SK-N-SH (cell line): ENCODE results near the gene TTC3. TPM values are rescaled to one million over a fixed set of nuclear protein-coding genes. Genes with fewer than 3 reads are reported as not detected.

ENCODE experiments used
- CTCF ChIA-PET: fragments of 300-600, 350-600 bp; formaldehyde crosslinking; extraction: SDS; loops from one replicate; lab custom pipeline; 2021; lab: Yijun Ruan, JAX
- POLR2A ChIA-PET: fragments of 350-600 bp; sonication (Branson Sonifier 250); formaldehyde crosslinking; extraction: SDS; loops from one replicate; lab custom pipeline; 2020; ENCODE audit warnings: antibody characterized with exemption, inconsistent platforms; lab: Yijun Ruan, JAX
- DNase-seq: peaks from one replicate; pipeline ENCODE4 v3.0.0; 2012
- H2AFZ ChIP-seq: fragments of 200-600 bp; sonication (generic); 2 replicates; pipeline ENCODE4 v1.8.1; 2016; ENCODE audit warnings: antibody characterized with exemption, mild to moderate bottlenecking, low read depth
- H3F3A ChIP-seq: fragments of 200-600 bp; sonication (generic); replicated peaks from 2 replicates; pipeline ENCODE3; 2016; ENCODE audit warnings: antibody characterized with exemption, mild to moderate bottlenecking; ENCODE audit not compliant: insufficient read depth
- H3K27ac ChIP-seq, 2 experiments: fragments of 200-500 bp in 1 of 2; fragments of 200-600 bp in 1 of 2; sonication (Bioruptor generic) in 1 of 2; sonication (generic), shearing (Covaris generic) in 1 of 2; 2 replicates each; pipeline versions ENCODE4 v1.5.1 to v1.6.1; 2014 to 2016; ENCODE audit warnings: low read depth in 2 of 2, inconsistent platforms in 1 of 2, low read length in 1 of 2, mild to moderate bottlenecking in 1 of 2, mixed read lengths in 1 of 2
- H3K27me3 ChIP-seq: fragments of 200-600 bp; sonication (generic), shearing (Covaris generic); 2 replicates; pipeline ENCODE4 v1.6.1; 2016; ENCODE audit warnings: mixed run types; ENCODE audit not compliant: insufficient read depth
- H3K36me3 ChIP-seq, 2 experiments: fragments of 200-500 bp in 1 of 2; fragments of 200-600 bp in 1 of 2; sonication (Bioruptor generic) in 1 of 2; sonication (generic) in 1 of 2; replicated peaks in 1 of 2; 2 replicates each; pipeline versions ENCODE3 to v1.5.1; 2014 to 2016; ENCODE audit warnings: low read length in 1 of 2, mild to moderate bottlenecking in 1 of 2; ENCODE audit not compliant: insufficient read depth in 2 of 2, control insufficient read depth in 1 of 2
- H3K4me1 ChIP-seq, 2 experiments: fragments of 200-500 bp in 1 of 2; fragments of 200-600 bp in 1 of 2; sonication (Bioruptor generic) in 1 of 2; sonication (generic), shearing (Covaris generic) in 1 of 2; 2 replicates each; pipeline versions ENCODE4 v1.5.1 to v1.6.1; 2014 to 2016; ENCODE audit warnings: low read depth in 1 of 2, low read length in 1 of 2, mixed run types in 1 of 2; ENCODE audit not compliant: insufficient read depth in 2 of 2, control insufficient read depth in 1 of 2
- H3K4me2 ChIP-seq: fragments of 200-600 bp; sonication (generic), shearing (Covaris generic); 2 replicates; pipeline ENCODE4 v1.6.1; 2017; ENCODE audit warnings: mixed run types
- H3K4me3 ChIP-seq, 2 experiments: fragments of 200-500 bp in 1 of 2; fragments of 200-600 bp in 1 of 2; sonication (Bioruptor generic) in 1 of 2; sonication (generic), shearing (Covaris generic) in 1 of 2; 2 replicates each; pipeline versions ENCODE4 v1.5.1 to v1.8.1; 2014 to 2016; ENCODE audit warnings: low read depth in 2 of 2, inconsistent platforms in 1 of 2, low read length in 1 of 2, mild to moderate bottlenecking in 1 of 2, mixed read lengths in 1 of 2, moderate library complexity in 1 of 2
- H3K79me2 ChIP-seq: fragments of 200-600 bp; sonication (generic); 2 replicates; pipeline ENCODE4 v1.8.1; 2017; ENCODE audit warnings: mild to moderate bottlenecking; ENCODE audit not compliant: insufficient read depth
- H3K9ac ChIP-seq: fragments of 200-600 bp; sonication (generic); 2 replicates; pipeline ENCODE4 v1.6.1; 2017; ENCODE audit warnings: mixed run types
- H3K9me2 ChIP-seq: fragments of 200-600 bp; sonication (generic); 2 replicates; pipeline ENCODE4 v1.6.1; 2017; ENCODE audit warnings: mixed run types
- H3K9me3 ChIP-seq: fragments of 200-600 bp; sonication (generic); 2 replicates; pipeline ENCODE4 v1.6.1; 2017; ENCODE audit warnings: mixed run types, mild to moderate bottlenecking, moderate library complexity
- H4K20me1 ChIP-seq: fragments of 200-600 bp; sonication (generic); 2 replicates; pipeline ENCODE4 v1.6.1; 2017; ENCODE audit warnings: mild to moderate bottlenecking, mixed run types; ENCODE audit not compliant: insufficient read depth
- EP300 ChIP-seq, 2 experiments: IDR thresholded peaks; 2 replicates each; pipeline versions ENCODE4 v1.4.0 to v1.6.1; 2012; ENCODE audit warnings: borderline replicate concordance in 1 of 2, low read depth in 1 of 2, low read length in 1 of 2
- FOSL2 ChIP-seq: IDR thresholded peaks from 2 replicates; pipeline ENCODE4 v1.4.0; 2012; ENCODE audit warnings: low read depth, mild to moderate bottlenecking, moderate library complexity, borderline replicate concordance
- FOXM1 ChIP-seq: IDR thresholded peaks from 2 replicates; pipeline ENCODE4 v1.4.0; 2012; ENCODE audit warnings: low read depth, mild to moderate bottlenecking
- GABPA ChIP-seq: IDR thresholded peaks from 2 replicates; pipeline ENCODE4 v1.4.0; 2012; ENCODE audit warnings: low read depth, mild to moderate bottlenecking
- JUND ChIP-seq: IDR thresholded peaks from 2 replicates; pipeline ENCODE4 v1.4.0; 2012
- MEF2A ChIP-seq: IDR thresholded peaks from 2 replicates; pipeline ENCODE4 v1.4.0; 2012; ENCODE audit warnings: low read depth, borderline replicate concordance
- MXI1 ChIP-seq: IDR thresholded peaks from 2 replicates; pipeline ENCODE4 v1.6.1; 2012; ENCODE audit warnings: mild to moderate bottlenecking, low read depth, low read length, improper control_type of control experiment
- NRF1 ChIP-seq: IDR thresholded peaks from 2 replicates; pipeline ENCODE4 v1.6.1; 2012; ENCODE audit warnings: low read depth, mild to moderate bottlenecking, low read length
- RCOR1 ChIP-seq: fragments of 150-350 bp; IDR thresholded peaks from 2 replicates; pipeline ENCODE4 v1.6.1; 2017; ENCODE audit warnings: antibody characterized with exemption, low read length
- SIN3A ChIP-seq: IDR thresholded peaks from 2 replicates; pipeline ENCODE4 v1.6.1; 2012; ENCODE audit warnings: low read depth, mild to moderate bottlenecking, low read length, moderate library complexity, borderline replicate concordance
- TCF12 ChIP-seq: IDR thresholded peaks from 2 replicates; pipeline ENCODE4 v1.4.0; 2012
- WGBS: methylation state at CpG from one replicate; pipeline ENCODE4 v1.1.6; 2017; ENCODE audit warnings: low lambda C conversion rate; 5-methylcytosine and 5-hydroxymethylcytosine counted together
- polyA plus RNA-seq, 3 experiments: library from polyadenylated mRNA; depleted of rRNA; stranded (reverse); fragments of >200 nt; gene quantifications; 2 replicates each; pipeline ENCODE4 v1.2.3, GENCODE V29; 2012
- TF ChIP-seq, protein P1 (sequence below): fragments of 150-350 bp; IDR thresholded peaks from 2 replicates; pipeline ENCODE4 v1.6.1; 2016; ENCODE audit warnings: mild to moderate bottlenecking, low read depth, low read length
- TF ChIP-seq, protein P2 (sequence below): IDR thresholded peaks from 2 replicates; pipeline ENCODE4 v1.4.0; 2012; ENCODE audit warnings: low read depth
- TF ChIP-seq, protein P3 (sequence below): IDR thresholded peaks from 2 replicates; pipeline ENCODE4; 2012
- TF ChIP-seq, protein P4 (sequence below): IDR thresholded peaks from 2 replicates; pipeline ENCODE4 v1.6.1; 2012; ENCODE audit warnings: mild to moderate bottlenecking, low read depth, low read length, moderate library complexity

TTC3 gene
- polyA plus RNA-seq, 1 of the 3 experiments (the other 2 are of a cell fraction), result 35.7 TPM

DNA sequence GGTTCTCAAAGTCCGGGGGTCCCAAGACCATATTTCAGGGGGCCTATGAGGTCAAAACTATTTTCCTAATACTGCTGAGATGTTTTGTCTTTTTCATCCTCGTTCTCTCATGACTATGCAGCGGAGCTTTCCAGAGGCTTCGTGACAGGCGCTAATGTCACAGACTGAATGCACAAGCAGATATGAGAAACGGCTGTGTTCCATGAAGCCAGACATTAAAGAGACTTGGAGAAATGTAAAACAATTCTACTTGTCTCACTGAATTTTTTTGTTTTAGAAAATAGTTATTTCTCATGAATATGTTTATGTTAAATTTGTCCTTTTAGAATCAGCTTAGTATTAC lies 10.5 kb upstream of the TTC3 start:
- H4K20me1 ChIP-seq, result no peaks in the 10 kb centered on the region
- 97% methylated on average over 6 of the region's 6 CpGs for WGBS
- TF ChIP-seq, protein P1, sequence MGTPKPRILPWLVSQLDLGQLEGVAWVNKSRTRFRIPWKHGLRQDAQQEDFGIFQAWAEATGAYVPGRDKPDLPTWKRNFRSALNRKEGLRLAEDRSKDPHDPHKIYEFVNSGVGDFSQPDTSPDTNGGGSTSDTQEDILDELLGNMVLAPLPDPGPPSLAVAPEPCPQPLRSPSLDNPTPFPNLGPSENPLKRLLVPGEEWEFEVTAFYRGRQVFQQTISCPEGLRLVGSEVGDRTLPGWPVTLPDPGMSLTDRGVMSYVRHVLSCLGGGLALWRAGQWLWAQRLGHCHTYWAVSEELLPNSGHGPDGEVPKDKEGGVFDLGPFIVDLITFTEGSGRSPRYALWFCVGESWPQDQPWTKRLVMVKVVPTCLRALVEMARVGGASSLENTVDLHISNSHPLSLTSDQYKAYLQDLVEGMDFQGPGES, result no peak
- no peak for TF ChIP-seq NRF1
- no peak for TF ChIP-seq MXI1
- TF ChIP-seq SIN3A, result no peak
- TF ChIP-seq TCF12, result no peak
- TF ChIP-seq, protein P2, sequence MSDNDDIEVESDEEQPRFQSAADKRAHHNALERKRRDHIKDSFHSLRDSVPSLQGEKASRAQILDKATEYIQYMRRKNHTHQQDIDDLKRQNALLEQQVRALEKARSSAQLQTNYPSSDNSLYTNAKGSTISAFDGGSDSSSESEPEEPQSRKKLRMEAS, result no peak
- no peak for TF ChIP-seq GABPA
- no peak for TF ChIP-seq MEF2A
- CTCF ChIA-PET, result interaction anchor here (0.7 to 1.3 kb wide), 3 partner anchors 25 to 53 kb away, joined by 3 to 5 read pairs (median 4); no protein-coding TSS in a partner anchor
- H3K4me2 ChIP-seq, result no peak overlapping the region
- no peak overlapping the region for H3K4me3 ChIP-seq
- DNase-seq, result no peak
- peaks cover 9 to 20% of the 10 kb centered on the region in 2 experiments; a peak in 3 of 4 replicates for H3K4me1 ChIP-seq
- no peak overlapping the region for H2AFZ ChIP-seq
- H3K9me2 ChIP-seq, result no peaks in the 10 kb centered on the region
- no peaks in the 10 kb centered on the region for H3K79me2 ChIP-seq
- no peak overlapping the region for H3K9ac ChIP-seq
- H3F3A ChIP-seq, result peaks cover 10% of the 10 kb centered on the region
- POLR2A ChIA-PET, result no interaction called here
- no peaks in the 10 kb centered on the region for H3K27me3 ChIP-seq
- no peaks in the 10 kb centered on the region for H3K9me3 ChIP-seq
- H3K27ac ChIP-seq, result no peak overlapping the region
- peaks cover 17 to 19% of the 10 kb centered on the region in 2 experiments for H3K36me3 ChIP-seq

DNA sequence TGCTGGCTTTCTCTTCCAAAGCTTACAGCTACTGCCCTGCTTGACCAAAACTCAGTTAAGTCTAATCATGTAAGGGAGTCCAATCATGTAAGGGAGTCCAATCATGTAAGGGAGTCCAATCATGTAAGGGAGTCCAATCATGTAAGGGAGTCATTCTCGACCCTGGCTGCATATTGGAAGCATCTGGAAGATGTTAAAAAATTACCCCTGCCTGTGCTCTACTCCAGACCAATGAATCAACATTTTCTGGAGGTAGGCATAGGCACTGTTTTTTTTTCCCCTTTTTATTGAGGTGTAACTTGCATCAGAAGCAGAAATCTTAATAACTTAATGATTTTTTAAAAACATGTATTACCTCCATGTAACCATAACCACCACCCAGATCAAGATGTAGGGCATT lies 9.6 kb upstream of the TTC3 start:
- Histone ChIP-seq H3K9me3 (no peaks in the 10 kb centered on the region), H3K27me3 (no peaks in the 10 kb centered on the region), H3K79me2 (0 out of 2 replicates have a peak, but pooled peaks cover under 1% of the 10 kb centered on the region), H3K9ac (no peak overlapping the region), H3K36me3 (peaks cover 22 to 28% of the 10 kb centered on the region in 2 experiments), H3K27ac (peak overlapping the region; percentile 33 to 90; a peak in 3 of 4 replicates), H3K4me1 (peaks cover 9 to 20% of the 10 kb centered on the region in 2 experiments; a peak in 3 of 4 replicates), H4K20me1 (no peaks in the 10 kb centered on the region)
- CTCF ChIA-PET, result interaction anchor here (0.7 kb wide), 1 partner anchor 53 kb away, joined by 4 read pairs; no protein-coding TSS in a partner anchor
- peak; percentile 62 for DNase-seq
- POLR2A ChIA-PET, result no interaction called here
- TF ChIP-seq, protein P3, sequence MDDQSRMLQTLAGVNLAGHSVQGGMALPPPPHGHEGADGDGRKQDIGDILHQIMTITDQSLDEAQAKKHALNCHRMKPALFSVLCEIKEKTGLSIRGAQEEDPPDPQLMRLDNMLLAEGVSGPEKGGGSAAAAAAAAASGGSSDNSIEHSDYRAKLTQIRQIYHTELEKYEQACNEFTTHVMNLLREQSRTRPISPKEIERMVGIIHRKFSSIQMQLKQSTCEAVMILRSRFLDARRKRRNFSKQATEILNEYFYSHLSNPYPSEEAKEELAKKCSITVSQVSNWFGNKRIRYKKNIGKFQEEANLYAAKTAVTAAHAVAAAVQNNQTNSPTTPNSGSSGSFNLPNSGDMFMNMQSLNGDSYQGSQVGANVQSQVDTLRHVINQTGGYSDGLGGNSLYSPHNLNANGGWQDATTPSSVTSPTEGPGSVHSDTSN, result no peak
- TF ChIP-seq RCOR1 (peak; percentile 20; the same call in 1 of the 2 replicates), GABPA (no peak), FOXM1 (no peak), SIN3A (no peak), EP300 (IDR thresholded peaks at IDR 0.05; ENCODE audit: borderline replicate concordance in 1 of 2, low read depth in 1 of 2, low read length in 1 of 2) (peak in 1 of 2 experiments; percentile 23; a peak in 1 of 4 replicates), FOSL2 (no peak), JUND (no peak), TCF12 (peak; percentile 15; the same call in 1 of the 2 replicates)
- TF ChIP-seq, protein P4, sequence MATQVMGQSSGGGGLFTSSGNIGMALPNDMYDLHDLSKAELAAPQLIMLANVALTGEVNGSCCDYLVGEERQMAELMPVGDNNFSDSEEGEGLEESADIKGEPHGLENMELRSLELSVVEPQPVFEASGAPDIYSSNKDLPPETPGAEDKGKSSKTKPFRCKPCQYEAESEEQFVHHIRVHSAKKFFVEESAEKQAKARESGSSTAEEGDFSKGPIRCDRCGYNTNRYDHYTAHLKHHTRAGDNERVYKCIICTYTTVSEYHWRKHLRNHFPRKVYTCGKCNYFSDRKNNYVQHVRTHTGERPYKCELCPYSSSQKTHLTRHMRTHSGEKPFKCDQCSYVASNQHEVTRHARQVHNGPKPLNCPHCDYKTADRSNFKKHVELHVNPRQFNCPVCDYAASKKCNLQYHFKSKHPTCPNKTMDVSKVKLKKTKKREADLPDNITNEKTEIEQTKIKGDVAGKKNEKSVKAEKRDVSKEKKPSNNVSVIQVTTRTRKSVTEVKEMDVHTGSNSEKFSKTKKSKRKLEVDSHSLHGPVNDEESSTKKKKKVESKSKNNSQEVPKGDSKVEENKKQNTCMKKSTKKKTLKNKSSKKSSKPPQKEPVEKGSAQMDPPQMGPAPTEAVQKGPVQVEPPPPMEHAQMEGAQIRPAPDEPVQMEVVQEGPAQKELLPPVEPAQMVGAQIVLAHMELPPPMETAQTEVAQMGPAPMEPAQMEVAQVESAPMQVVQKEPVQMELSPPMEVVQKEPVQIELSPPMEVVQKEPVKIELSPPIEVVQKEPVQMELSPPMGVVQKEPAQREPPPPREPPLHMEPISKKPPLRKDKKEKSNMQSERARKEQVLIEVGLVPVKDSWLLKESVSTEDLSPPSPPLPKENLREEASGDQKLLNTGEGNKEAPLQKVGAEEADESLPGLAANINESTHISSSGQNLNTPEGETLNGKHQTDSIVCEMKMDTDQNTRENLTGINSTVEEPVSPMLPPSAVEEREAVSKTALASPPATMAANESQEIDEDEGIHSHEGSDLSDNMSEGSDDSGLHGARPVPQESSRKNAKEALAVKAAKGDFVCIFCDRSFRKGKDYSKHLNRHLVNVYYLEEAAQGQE, result no peak
- TF ChIP-seq, all 33 proteins: peak for 3
- Histone ChIP-seq H3K4me3 (no peak overlapping the region), H3F3A (peaks cover 10% of the 10 kb centered on the region), H3K4me2 (no peak overlapping the region), H2AFZ (no peak overlapping the region), H3K9me2 (no peaks in the 10 kb centered on the region)
- WGBS, result 0% methylated on average over 1 of the region's 1 CpG
